Osteoblast (primary cell): ENCODE results near the gene JAM2. TPM values are rescaled to one million over a fixed set of nuclear protein-coding genes. Genes with fewer than 3 reads are reported as not detected.
"Not testable (repeated sequence)": the region's sequence is repeated elsewhere in the genome, so short reads cannot be mapped to it uniquely, and the experiment has no call there.

ENCODE experiments used
- DNase-seq: peaks from one replicate; pipeline ENCODE4 v3.0.0; 2011; ENCODE audit warnings: low spot score, mixed read lengths; ENCODE audit not compliant: insufficient read length; ENCODE audit errors: missing footprints
- H2AFZ ChIP-seq: 2 replicates; pipeline ENCODE4 v1.6.0; 2011; ENCODE audit warnings: mild to moderate bottlenecking, low read length
- H3K27ac ChIP-seq: 2 replicates; pipeline ENCODE4 v1.5.1; 2011; ENCODE audit warnings: mild to moderate bottlenecking, low read depth, low read length, moderate library complexity
- H3K27me3 ChIP-seq: 2 replicates; pipeline ENCODE4 v1.6.0; 2012; ENCODE audit warnings: mild to moderate bottlenecking, control low read depth, inconsistent platforms, low read length, moderate library complexity; ENCODE audit not compliant: insufficient read depth
- H3K36me3 ChIP-seq: 2 replicates; pipeline ENCODE4 v1.5.1; 2011; ENCODE audit warnings: mild to moderate bottlenecking, low read length, control low read depth, moderate library complexity; ENCODE audit not compliant: insufficient read depth
- H3K4me1 ChIP-seq: 2 replicates; pipeline ENCODE4 v1.5.1; 2011; ENCODE audit warnings: mild to moderate bottlenecking, low read length, control low read depth, moderate library complexity; ENCODE audit not compliant: insufficient read depth
- H3K4me2 ChIP-seq: 2 replicates; pipeline ENCODE4 v1.6.0; 2011; ENCODE audit warnings: mild to moderate bottlenecking, low read length; ENCODE audit not compliant: insufficient read depth
- H3K4me3 ChIP-seq: fragments of 200-600 bp; sonication (generic); 3 replicates; pipeline ENCODE4 v1.5.1; 2012; ENCODE audit warnings: mild to moderate bottlenecking, low read length, inconsistent platforms; ENCODE audit not compliant: insufficient read depth
- H3K79me2 ChIP-seq: 2 replicates; pipeline ENCODE4 v1.6.0; 2012; ENCODE audit warnings: mild to moderate bottlenecking, low read length, control low read depth, inconsistent platforms; ENCODE audit not compliant: insufficient read depth
- H3K9me3 ChIP-seq: 2 replicates; pipeline ENCODE4 v1.5.1; 2011; ENCODE audit warnings: low read depth, low read length, control low read depth
- H4K20me1 ChIP-seq: 2 replicates; pipeline ENCODE4 v1.6.0; 2012; ENCODE audit warnings: mild to moderate bottlenecking, low read length, control low read depth; ENCODE audit not compliant: insufficient read depth
- total RNA-seq: library from RNA; depleted of rRNA; stranded (reverse); fragments of >200 nt; gene quantifications from 2 replicates; pipeline ENCODE4 v1.2.3, GENCODE V29; 2012
- TF ChIP-seq, protein P1 (sequence below): IDR thresholded peaks from 2 replicates; pipeline ENCODE4 v1.5.1; 2011; ENCODE audit warnings: mild to moderate bottlenecking, low read depth, low read length, moderate library complexity; ENCODE audit errors: extremely low read depth

Gene JAM2
- total RNA-seq, 1 donor = 1.1 TPM

DNA sequence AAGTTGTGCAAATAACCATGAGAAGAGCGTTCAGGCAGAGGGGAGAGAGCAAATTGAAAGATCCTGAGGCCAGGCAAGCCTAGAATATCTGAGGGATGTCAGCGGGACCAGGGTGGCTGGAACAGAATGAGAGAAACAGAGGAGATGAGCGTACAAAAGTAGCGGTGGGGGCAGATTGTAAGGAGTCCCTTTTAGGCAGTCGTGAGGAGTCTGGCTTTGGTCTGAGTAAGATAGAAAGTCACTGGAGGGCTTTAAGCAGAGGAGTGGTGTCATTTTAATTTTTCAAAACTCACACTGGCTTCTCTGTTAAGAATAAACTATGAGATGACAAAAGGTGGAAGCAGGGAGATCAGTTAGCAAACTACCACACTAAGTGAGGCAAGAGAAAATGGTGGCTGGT lies 71.5 kb downstream of the JAM2 start:
- H3K36me3 ChIP-seq = no peaks in the 10 kb centered on the region
- H2AFZ ChIP-seq = no peak overlapping the region
- no peak overlapping the region for H3K27ac ChIP-seq
- DNase-seq = no peak
- no peaks in the 10 kb centered on the region for H3K79me2 ChIP-seq
- no peaks in the 10 kb centered on the region for H3K4me1 ChIP-seq
- H3K27me3 ChIP-seq = no peaks in the 10 kb centered on the region
- H3K4me3 ChIP-seq = no peak overlapping the region
- no peaks in the 10 kb centered on the region for H3K9me3 ChIP-seq
- TF ChIP-seq, protein P1, sequence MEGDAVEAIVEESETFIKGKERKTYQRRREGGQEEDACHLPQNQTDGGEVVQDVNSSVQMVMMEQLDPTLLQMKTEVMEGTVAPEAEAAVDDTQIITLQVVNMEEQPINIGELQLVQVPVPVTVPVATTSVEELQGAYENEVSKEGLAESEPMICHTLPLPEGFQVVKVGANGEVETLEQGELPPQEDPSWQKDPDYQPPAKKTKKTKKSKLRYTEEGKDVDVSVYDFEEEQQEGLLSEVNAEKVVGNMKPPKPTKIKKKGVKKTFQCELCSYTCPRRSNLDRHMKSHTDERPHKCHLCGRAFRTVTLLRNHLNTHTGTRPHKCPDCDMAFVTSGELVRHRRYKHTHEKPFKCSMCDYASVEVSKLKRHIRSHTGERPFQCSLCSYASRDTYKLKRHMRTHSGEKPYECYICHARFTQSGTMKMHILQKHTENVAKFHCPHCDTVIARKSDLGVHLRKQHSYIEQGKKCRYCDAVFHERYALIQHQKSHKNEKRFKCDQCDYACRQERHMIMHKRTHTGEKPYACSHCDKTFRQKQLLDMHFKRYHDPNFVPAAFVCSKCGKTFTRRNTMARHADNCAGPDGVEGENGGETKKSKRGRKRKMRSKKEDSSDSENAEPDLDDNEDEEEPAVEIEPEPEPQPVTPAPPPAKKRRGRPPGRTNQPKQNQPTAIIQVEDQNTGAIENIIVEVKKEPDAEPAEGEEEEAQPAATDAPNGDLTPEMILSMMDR = no peak
- no peak overlapping the region for H3K4me2 ChIP-seq
- no peaks in the 10 kb centered on the region for H4K20me1 ChIP-seq

DNA sequence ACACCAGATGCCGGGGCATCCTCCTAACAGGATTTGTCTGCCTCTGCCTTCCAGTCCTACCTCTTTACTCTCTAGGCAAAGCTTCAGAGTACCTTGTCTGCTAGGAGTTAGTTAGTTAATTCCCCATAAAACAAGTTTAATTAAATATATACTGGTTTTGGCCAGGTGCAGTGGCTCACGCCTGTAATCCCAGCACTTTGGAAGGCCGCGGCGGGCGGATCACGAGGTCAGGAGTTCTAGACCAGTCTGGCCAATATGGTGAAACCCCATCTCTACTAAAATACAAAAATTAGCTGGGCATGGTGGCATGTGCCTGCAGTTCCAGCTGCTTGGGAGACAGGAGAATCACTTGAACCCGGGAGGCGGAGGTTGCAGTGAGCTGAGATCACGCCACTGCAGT lies 75.0 kb downstream of the JAM2 start:
- H3K4me2 ChIP-seq, H2AFZ ChIP-seq, H3K4me1 ChIP-seq, H3K9me3 ChIP-seq, H3K36me3 ChIP-seq, H3K27me3 ChIP-seq, DNase-seq, H3K4me3 ChIP-seq, H3K79me2 ChIP-seq, H3K27ac ChIP-seq, H4K20me1 ChIP-seq: not testable (repeated sequence)

GRCh38 chr21:25717491-25718147 lies 78.6 kb downstream of the JAM2 start:
- DNase-seq = peak; percentile 47
- Histone ChIP-seq H3K27ac (no peak overlapping the region), H3K36me3 (peaks cover 6% of the 10 kb centered on the region), H3K27me3 (no peaks in the 10 kb centered on the region), H3K79me2 (no peaks in the 10 kb centered on the region), H3K4me2 (no peak overlapping the region), H3K4me1 (no peaks in the 10 kb centered on the region), H3K4me3 (no peak overlapping the region), H4K20me1 (no peaks in the 10 kb centered on the region), H2AFZ (no peak overlapping the region), H3K9me3 (no peaks in the 10 kb centered on the region)
- TF ChIP-seq, protein P1 = no peak

GRCh38 chr21:25721987-25722386 lies 82.9 kb downstream of the JAM2 start:
- Histone ChIP-seq H3K36me3 (peaks cover 48% of the 10 kb centered on the region), H4K20me1 (no peaks in the 10 kb centered on the region), H3K27me3 (no peaks in the 10 kb centered on the region), H3K4me3 (no peak overlapping the region), H3K9me3 (no peaks in the 10 kb centered on the region), H2AFZ (no peak overlapping the region), H3K79me2 (no peaks in the 10 kb centered on the region), H3K4me1 (no peaks in the 10 kb centered on the region), H3K4me2 (no peak overlapping the region), H3K27ac (no peak overlapping the region)
- TF ChIP-seq, protein P1 = no peak
- DNase-seq = no peak
